Mucosa of rectum (tissue), 2 donors: ENCODE measurements around the gene KRTAP1-5.

Source experiments
- H3K27ac ChIP-seq, 2 donors: one replicate each; pipeline ENCODE4 v1.7.0; 2013; ENCODE audit warnings: inconsistent platforms in 2 of 2, low read depth in 2 of 2, low read length in 2 of 2
- H3K27me3 ChIP-seq, 2 donors: one replicate each; pipeline ENCODE4 v1.7.0; 2013; ENCODE audit warnings: low read length in 2 of 2; ENCODE audit not compliant: control insufficient read depth in 2 of 2, insufficient read depth in 2 of 2
- H3K36me3 ChIP-seq, 2 donors: one replicate each; pipeline ENCODE4 v1.7.0; 2013; ENCODE audit warnings: low read length in 2 of 2; ENCODE audit not compliant: control insufficient read depth in 2 of 2, insufficient read depth in 2 of 2
- H3K4me1 ChIP-seq, 2 donors: one replicate each; pipeline ENCODE4 v1.7.0; 2013; ENCODE audit warnings: low read length in 2 of 2, mild to moderate bottlenecking in 1 of 2; ENCODE audit not compliant: control insufficient read depth in 2 of 2, insufficient read depth in 2 of 2
- H3K4me3 ChIP-seq, 2 donors: one replicate each; pipeline ENCODE4 v1.7.0; 2013; ENCODE audit warnings: low read length in 2 of 2
- H3K9ac ChIP-seq, 2 donors: one replicate each; pipeline ENCODE4 v1.7.0; 2013; ENCODE audit warnings: low read length in 2 of 2, low read depth in 1 of 2, mild to moderate bottlenecking in 1 of 2
- H3K9me3 ChIP-seq, 2 donors: one replicate each; pipeline ENCODE4 v1.7.0; 2013; ENCODE audit warnings: low read length in 2 of 2; ENCODE audit not compliant: control insufficient read depth in 2 of 2
- donor health status: healthy.
- donor health status: Normal muscosa, but diverticular disease.

The KRTAP1-5 gene

DNA sequence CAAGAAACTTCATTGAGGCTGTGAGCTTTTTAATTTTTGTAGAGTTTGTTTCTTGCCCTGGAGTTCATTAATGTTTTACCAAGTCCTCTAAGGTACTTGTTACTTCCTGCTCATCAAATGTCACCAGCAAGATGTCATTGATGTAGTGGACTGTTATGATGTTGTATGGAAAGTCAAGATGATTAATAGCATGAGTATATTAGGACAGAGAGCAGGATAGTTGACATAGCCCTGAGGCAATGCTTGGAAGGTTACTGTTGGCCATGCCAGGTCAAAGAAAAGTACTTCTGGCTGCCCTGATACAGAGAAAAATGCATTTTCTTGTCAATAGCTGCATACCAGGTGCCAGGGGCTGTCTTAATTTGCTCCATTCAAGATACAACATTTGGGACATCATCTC, 6.7 kb downstream of the KRTAP1-5 start:
- no peaks in the 10 kb centered on the region for H3K4me1 ChIP-seq
- no peaks in the 10 kb centered on the region for H3K36me3 ChIP-seq
- H3K4me3 ChIP-seq, result no peak overlapping the region
- H3K9ac ChIP-seq, result no peak overlapping the region
- H3K27ac ChIP-seq, result no peak overlapping the region
- no peaks in the 10 kb centered on the region for H3K9me3 ChIP-seq
- H3K27me3 ChIP-seq, result no peaks in the 10 kb centered on the region

DNA sequence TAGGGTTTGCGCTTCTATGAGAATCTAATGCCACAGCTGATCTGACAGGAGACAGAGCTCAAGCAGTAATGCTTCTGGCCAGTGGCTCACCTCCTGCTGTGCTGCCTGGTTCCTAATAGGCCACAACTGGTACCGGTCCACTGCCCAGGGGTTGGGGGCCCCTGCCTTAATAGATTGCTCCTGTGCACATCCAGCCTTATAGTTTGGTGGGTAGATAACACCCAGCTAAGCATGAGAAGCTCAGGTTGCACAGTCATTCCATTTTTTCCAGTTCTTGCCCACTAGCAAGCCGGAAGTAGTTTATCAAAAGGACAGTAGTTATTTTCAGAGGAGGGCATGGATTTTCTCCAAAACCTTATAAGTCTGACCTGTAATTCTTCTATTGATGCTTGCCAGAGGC, 7.6 kb downstream of the KRTAP1-5 start:
- Histone ChIP-seq H3K27me3 (no peaks in the 10 kb centered on the region), H3K4me3 (no peak overlapping the region)

DNA sequence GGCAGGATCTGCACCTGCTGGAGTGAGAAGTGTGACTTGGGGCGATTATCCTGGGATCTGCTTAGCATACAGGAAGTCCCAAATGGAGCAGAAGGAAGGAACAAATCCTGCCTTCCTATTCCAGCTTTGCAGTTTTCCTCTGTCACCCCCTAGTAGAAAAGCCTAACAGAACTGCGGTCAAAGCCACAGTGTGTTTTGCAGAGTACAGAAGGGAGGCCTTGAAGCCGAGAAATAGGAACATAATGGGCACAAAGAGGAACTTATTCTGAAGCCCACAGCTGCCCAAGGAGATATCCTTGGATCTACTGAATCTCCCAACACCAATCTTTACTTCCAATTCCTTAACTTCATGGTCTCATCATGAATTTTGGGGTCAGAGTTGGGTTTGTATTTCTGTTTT, 8.5 kb downstream of the KRTAP1-5 start:
- Histone ChIP-seq H3K9me3 (no peaks in the 10 kb centered on the region), H3K27ac (no peak overlapping the region), H3K4me3 (no peak overlapping the region), H3K36me3 (no peaks in the 10 kb centered on the region), H3K27me3 (no peaks in the 10 kb centered on the region), H3K4me1 (no peaks in the 10 kb centered on the region), H3K9ac (no peak overlapping the region)

More for the DNA sequence above, 7.6 kb downstream of the KRTAP1-5 start:
- Histone ChIP-seq H3K9me3 (no peaks in the 10 kb centered on the region), H3K36me3 (no peaks in the 10 kb centered on the region), H3K9ac (no peak overlapping the region), H3K4me1 (no peaks in the 10 kb centered on the region), H3K27ac (no peak overlapping the region)

DNA sequence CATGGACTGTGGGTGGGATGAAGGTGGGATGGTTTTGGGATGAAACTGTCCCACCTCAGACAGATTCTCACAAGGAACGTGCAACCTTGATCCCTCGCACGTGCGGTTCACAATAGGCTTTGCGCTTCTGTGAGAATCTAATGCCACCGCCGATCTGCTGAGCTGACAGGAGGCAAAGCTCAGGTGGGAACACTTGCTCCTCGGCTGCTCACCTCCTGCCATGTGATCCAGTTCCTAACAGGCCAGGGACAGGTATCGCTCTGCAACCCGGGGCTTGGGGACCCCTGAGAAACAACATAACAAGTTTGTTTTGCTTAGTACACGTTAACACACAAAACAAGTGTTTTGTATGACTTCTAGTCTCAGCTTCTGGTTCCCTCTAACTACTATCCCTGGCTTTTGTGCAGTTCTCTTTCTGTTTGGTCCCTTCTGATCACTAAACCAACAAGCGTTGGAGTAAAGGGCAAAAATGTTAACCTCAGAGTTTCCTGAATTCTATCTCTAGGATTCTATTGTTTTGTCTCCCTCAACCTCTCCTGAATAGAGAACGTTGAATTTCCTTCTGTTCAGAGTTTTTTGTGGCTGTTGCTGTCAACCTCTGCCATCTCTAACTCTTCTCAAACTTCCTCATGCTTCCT, 10.3 kb downstream of the KRTAP1-5 start:
- Histone ChIP-seq H3K4me1 (no peaks in the 10 kb centered on the region), H3K9ac (no peak overlapping the region), H3K9me3 (no peaks in the 10 kb centered on the region), H3K36me3 (no peaks in the 10 kb centered on the region), H3K4me3 (no peak overlapping the region), H3K27ac (no peak overlapping the region), H3K27me3 (no peaks in the 10 kb centered on the region)

DNA sequence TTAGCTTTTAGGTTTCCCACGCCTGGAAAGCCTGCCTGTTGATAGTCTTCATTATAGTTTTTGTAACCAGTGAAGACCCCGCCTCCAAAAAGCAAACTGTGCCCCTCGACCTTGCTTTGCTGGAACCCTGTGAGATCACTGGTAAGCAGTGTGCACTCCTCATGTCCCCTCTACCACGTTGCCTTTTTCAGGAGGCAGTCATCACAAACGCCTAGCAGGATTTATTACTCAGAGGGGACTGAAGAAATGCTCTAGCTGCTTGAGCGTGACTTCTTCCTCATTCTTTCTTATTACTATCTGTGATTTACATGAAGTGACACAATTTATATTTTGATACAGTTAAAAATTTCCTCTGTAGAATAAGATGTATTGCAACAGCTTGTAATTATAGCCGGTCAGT, 11.6 kb downstream of the KRTAP1-5 start:
- no peak overlapping the region for H3K9ac ChIP-seq
- H3K27ac ChIP-seq, result no peak overlapping the region

DNA sequence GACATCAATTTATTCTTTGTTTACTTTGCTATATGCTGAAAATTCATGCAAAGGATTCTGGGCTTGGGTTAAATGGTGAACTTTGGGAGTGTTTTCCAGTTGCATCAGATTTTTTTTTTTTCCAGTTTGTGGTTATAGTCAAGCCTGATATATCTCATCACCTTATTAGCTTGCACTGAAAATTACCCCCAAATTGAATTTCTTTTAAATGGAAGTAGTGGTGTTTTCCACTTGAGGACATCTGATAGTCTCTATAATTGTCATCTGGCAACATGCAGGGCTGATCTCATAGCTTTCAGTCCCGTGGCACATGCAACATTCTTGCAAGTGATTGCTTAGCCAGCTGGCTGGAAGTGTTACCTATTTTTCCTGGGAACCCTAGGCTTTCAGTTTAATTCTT, 13.4 kb downstream of the KRTAP1-5 start:
- Histone ChIP-seq H3K9me3 (no peaks in the 10 kb centered on the region), H3K9ac (no peak overlapping the region), H3K27me3 (no peaks in the 10 kb centered on the region), H3K4me1 (no peaks in the 10 kb centered on the region), H3K36me3 (no peaks in the 10 kb centered on the region), H3K4me3 (no peak overlapping the region), H3K27ac (no peak overlapping the region)

More for the DNA sequence above, 11.6 kb downstream of the KRTAP1-5 start:
- no peaks in the 10 kb centered on the region for H3K36me3 ChIP-seq
- no peaks in the 10 kb centered on the region for H3K4me1 ChIP-seq
- no peaks in the 10 kb centered on the region for H3K9me3 ChIP-seq
- no peak overlapping the region for H3K4me3 ChIP-seq
- no peaks in the 10 kb centered on the region for H3K27me3 ChIP-seq

DNA sequence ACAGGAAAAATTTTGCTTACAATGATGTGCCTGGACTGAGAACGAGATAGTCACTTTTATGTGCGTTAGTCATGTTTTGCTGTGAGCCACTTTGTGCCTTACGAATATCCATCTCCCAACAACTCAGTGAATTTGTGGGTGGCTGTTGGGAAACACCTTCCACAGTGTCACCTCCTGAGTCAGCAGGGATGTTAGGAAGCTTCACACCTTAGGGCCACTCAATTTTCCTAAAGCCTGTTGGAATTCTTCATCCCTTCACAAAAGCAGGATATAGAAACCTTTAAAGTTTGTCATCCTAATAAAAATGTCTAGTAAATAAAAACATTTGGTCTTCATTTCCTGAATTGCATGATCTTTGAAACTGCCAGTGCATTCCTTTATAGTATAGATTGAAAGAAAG, 13.8 kb downstream of the KRTAP1-5 start:
- no peaks in the 10 kb centered on the region for H3K36me3 ChIP-seq
- no peaks in the 10 kb centered on the region for H3K27me3 ChIP-seq
- H3K4me1 ChIP-seq, result no peaks in the 10 kb centered on the region
- H3K4me3 ChIP-seq, result no peak overlapping the region
- no peaks in the 10 kb centered on the region for H3K9me3 ChIP-seq
- no peak overlapping the region for H3K27ac ChIP-seq
- H3K9ac ChIP-seq, result no peak overlapping the region

DNA sequence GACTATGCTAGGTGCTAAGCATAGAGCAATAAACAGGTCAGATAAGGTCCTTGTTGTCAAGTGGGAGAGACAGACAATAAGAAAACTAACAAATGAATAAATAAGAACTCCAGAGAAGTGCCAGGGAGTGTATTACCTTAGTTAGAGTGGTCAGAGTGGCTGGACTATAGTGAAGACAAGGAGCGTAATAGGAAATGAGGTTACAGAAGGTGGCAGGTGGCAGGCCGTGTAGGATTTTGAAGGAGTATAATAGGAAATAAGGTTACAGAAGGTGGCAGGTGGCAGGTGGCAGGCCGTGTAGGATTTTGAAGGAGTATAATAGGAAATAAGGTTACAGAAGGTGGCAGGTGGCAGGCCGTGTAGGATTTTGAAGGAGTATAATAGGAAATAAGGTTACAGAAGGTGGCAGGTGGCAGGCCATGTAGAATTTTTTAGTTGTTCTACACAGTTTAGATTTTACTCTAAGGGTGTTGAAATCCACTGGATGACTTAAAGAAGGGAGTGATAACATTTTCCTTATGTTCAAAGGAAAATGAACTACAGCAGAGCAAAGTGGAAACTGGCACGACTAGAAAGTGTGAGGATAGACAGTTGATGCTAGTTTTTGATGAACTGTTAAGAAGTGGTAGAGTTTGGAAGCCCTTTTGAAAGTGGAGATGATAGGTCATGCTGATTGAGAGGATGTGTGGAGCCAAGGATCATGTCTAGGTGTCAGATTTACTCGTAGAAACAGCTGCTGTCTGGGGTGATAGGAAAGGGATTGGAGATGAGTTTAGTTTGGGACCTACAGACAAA, 14.5 kb downstream of the KRTAP1-5 start:
- Histone ChIP-seq H3K9me3 (no peaks in the 10 kb centered on the region), H3K9ac (no peak overlapping the region), H3K27ac (no peak overlapping the region), H3K36me3 (no peaks in the 10 kb centered on the region), H3K4me3 (no peak overlapping the region), H3K27me3 (no peaks in the 10 kb centered on the region), H3K4me1 (no peaks in the 10 kb centered on the region)

DNA sequence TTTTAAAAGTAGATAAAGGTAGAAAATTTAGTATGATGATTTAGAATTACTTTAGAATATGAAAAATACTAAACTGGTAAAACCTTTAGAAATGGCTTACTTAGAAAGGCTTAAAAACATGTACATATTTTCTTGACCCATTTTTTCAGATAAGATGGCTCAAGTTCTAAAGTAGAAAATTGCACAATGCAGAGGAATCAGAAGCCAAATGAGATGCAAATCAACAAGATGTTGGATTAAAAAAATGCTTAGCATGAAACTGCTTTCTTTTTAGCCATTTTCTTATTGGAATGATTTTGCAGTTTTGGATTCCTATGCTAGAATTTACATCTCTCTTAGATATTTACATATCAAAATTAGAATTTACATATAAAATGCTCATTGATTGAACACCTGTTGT, 16.6 kb downstream of the KRTAP1-5 start:
- Histone ChIP-seq H3K27ac (no peak overlapping the region), H3K9ac (no peak overlapping the region), H3K27me3 (peaks cover 0 to 3% of the 10 kb centered on the region in 2 donors), H3K4me3 (no peak overlapping the region), H3K9me3 (no peaks in the 10 kb centered on the region), H3K36me3 (no peaks in the 10 kb centered on the region), H3K4me1 (no peaks in the 10 kb centered on the region)

DNA sequence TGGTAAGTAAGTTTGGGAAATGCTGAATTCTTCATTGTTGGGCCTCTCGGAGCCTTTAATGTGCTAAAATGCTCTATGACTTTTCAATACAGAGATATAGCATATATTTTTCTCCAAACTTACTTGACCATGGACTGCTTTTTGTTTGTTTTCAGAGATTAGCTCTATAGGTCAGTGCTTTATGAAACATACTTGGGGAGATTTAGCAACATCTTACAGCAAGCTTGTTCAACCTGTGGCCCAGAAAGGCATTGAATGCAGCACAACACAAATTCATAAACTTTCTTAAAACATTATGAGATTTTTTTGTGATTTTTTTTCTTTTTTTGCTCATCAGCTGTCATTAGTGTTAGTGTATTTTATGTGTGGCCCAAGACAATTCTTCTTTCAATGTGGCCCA, 17.1 kb downstream of the KRTAP1-5 start:
- H3K27ac ChIP-seq, result no peak overlapping the region
- no peaks in the 10 kb centered on the region for H3K36me3 ChIP-seq
- peaks cover 0 to 3% of the 10 kb centered on the region in 2 donors for H3K27me3 ChIP-seq
- H3K9ac ChIP-seq, result no peak overlapping the region
- H3K4me3 ChIP-seq, result no peak overlapping the region
- no peaks in the 10 kb centered on the region for H3K9me3 ChIP-seq
- H3K4me1 ChIP-seq, result no peaks in the 10 kb centered on the region
